GM13976 (cell line): Measurements from ENCODE around the gene CARTPT.

Source experiments
- DNase-seq: peaks from one replicate; pipeline ENCODE4 v3.0.0; 2012; ENCODE audit warnings: low spot score
- in situ Hi-C: fragments of 300-500 bp; cut with MboI; formaldehyde crosslinking; loops from one replicate; pipeline ENCODE4 v1.12.0; 2022; ENCODE audit warnings: low sequenced_read_pairs, mixed read lengths, inconsistent platforms; ENCODE audit not compliant: unreplicated experiment
- TF ChIP-seq, protein P1 (sequence below): IDR thresholded peaks from 2 replicates; pipeline ENCODE4 v1.5.1; 2012; ENCODE audit warnings: borderline replicate concordance, mild to moderate bottlenecking; ENCODE audit not compliant: insufficient read depth; ENCODE audit errors: extremely low read depth, missing control alignments, control extremely low read depth

Gene CARTPT

GRCh38 chr5:71693828-71694427, 25.1 kb upstream of the CARTPT start:
- DNase-seq: no peak
- in situ Hi-C loops: no loop called here
- TF ChIP-seq, protein P1, sequence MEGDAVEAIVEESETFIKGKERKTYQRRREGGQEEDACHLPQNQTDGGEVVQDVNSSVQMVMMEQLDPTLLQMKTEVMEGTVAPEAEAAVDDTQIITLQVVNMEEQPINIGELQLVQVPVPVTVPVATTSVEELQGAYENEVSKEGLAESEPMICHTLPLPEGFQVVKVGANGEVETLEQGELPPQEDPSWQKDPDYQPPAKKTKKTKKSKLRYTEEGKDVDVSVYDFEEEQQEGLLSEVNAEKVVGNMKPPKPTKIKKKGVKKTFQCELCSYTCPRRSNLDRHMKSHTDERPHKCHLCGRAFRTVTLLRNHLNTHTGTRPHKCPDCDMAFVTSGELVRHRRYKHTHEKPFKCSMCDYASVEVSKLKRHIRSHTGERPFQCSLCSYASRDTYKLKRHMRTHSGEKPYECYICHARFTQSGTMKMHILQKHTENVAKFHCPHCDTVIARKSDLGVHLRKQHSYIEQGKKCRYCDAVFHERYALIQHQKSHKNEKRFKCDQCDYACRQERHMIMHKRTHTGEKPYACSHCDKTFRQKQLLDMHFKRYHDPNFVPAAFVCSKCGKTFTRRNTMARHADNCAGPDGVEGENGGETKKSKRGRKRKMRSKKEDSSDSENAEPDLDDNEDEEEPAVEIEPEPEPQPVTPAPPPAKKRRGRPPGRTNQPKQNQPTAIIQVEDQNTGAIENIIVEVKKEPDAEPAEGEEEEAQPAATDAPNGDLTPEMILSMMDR: no peak

- DNase-seq: no peak
- in situ Hi-C loops: no loop called here
- TF ChIP-seq, protein P1: no peak
These were observed 24.0 kb upstream of the CARTPT start for GRCh38 chr5:71695071-71695470.

DNA sequence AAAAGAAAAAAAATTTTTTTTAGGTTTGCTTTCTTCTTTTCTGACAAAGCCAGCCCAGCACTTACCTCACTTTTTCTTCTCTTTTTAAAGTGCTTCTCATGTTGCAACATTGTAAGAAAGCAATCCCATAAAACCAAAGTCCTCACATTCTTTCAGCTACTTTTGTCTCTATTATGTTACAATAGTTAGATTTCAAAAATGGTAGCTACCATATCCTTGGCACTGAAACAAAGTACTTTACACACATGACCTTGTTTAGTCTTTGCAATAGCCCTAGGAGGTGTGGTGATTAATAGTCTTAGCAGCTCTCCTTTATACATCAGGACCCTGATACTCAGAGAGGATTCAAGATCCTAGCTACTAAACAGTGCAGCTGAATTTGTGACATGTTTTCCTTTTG, 23.5 kb upstream of the CARTPT start:
- no peak for DNase-seq
- in situ Hi-C loops: no loop called here
- TF ChIP-seq, protein P1: no peak

DNA sequence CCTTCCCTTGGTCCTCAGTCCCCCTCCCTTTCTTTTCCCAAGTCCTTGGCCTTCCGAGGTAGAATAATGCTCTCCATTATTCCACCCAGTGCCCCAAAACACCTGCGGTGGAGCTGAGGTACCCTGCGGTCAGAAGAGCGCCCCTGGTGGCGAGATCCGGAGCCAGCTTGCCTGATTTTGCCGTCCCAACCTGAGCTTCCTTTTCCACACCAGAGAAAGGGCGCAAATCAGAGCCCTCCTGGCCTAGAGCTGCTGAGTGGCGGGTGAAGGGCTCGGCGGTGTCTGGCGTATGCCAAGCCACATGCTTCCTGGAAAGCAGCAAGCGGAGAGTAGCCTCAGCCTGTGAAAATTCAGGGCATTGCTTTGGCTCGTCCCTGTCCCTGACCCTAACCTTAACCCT, 21.1 kb upstream of the CARTPT start:
- DNase-seq: no peak
- TF ChIP-seq, protein P1: peak; percentile 35
- in situ Hi-C loops: no loop called here

GRCh38 chr5:71699233-71699632, 19.8 kb upstream of the CARTPT start:
- TF ChIP-seq, protein P1: no peak
- DNase-seq: no peak
- in situ Hi-C loops: no loop called here

DNA sequence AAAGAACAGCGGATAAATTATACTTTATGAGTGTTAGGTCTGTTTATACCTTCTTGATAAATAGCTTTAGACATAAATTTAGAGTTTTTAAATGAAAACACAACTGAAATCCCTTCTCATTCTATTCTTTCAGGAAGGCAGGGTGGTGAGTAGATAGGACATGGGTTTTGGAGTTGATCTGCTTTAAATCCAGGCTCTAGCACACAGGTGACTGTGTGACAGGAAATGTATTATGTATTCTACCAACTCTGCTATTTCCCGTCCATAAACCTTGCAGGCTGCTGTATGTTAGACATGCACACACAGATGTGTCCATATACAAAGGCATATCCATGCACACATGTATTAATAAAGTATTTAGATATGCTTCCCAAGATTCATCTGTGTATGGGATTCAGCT, 19.3 kb upstream of the CARTPT start:
- TF ChIP-seq, protein P1: no peak
- in situ Hi-C loops: no loop called here
- no peak for DNase-seq
